Heart right ventricle (tissue), 16 donors: ENCODE results near the gene TMEM256. TPM values are rescaled to one million over a fixed set of nuclear protein-coding genes. Genes with fewer than 3 reads are reported as not detected.

Source experiments
- ATAC-seq, 8 donors: fragments of 200-7000 bp; cut with Tn5 transposase; one replicate each; pipeline ENCODE4 v1.9.1; 2020; ENCODE audit warnings: mild to moderate bottlenecking in 8 of 8, moderate library complexity in 8 of 8, moderate number of reproducible peaks in 1 of 8
- DNase-seq, 2 donors: peaks; one replicate each; pipeline ENCODE4 v3.0.0-alpha.2; 2020
- H3K27ac ChIP-seq, 10 donors: fragments of 200-600 bp; sonication (generic) in 2 of 10; one replicate each; pipeline versions ENCODE4 v1.5.0 to v1.8.0; 2020 to 2022; ENCODE audit warnings: mild to moderate bottlenecking in 3 of 10
- H3K27me3 ChIP-seq, 7 donors: fragments of 200-600 bp; one replicate each; pipeline ENCODE4 v1.8.0; 2021 to 2022; ENCODE audit warnings: mild to moderate bottlenecking in 2 of 7
- H3K36me3 ChIP-seq, 9 donors: fragments of 200-600 bp; sonication (generic) in 1 of 9; one replicate each; pipeline versions ENCODE4 v1.5.0 to v1.8.0; 2020 to 2022; ENCODE audit warnings: mild to moderate bottlenecking in 2 of 9
- H3K4me1 ChIP-seq, 9 donors: fragments of 200-600 bp; sonication (generic) in 1 of 9; one replicate each; pipeline versions ENCODE4 v1.5.0 to v1.8.0; 2020 to 2022; ENCODE audit warnings: mild to moderate bottlenecking in 4 of 9
- H3K4me3 ChIP-seq, 10 donors: fragments of 200-600 bp; sonication (generic) in 2 of 10; one replicate each; pipeline versions ENCODE4 v1.5.0 to v1.8.0; 2020 to 2022; ENCODE audit warnings: mild to moderate bottlenecking in 7 of 10, moderate library complexity in 2 of 10
- H3K9me3 ChIP-seq, 11 donors: fragments of 200-600 bp in 10 of 11; sonication (generic) in 2 of 11; one replicate each; pipeline versions ENCODE4 v1.5.0 to v1.8.0; 2013 to 2022; ENCODE audit warnings: mild to moderate bottlenecking in 2 of 11, control low read depth in 1 of 11, moderate library complexity in 1 of 11
- WGBS, 2 donors: extraction: QIAGEN DNeasy Blood & Tissue Kit; methylation state at CpG; one replicate each; pipeline ENCODE4 v1.1.7; 2013; ENCODE audit warnings: inconsistent platforms in 1 of 2; 5-methylcytosine and 5-hydroxymethylcytosine counted together
- intact Hi-C, 10 donors: fragments of 100-400 bp; cut with DNase I; formaldehyde crosslinking; loops; one replicate each; pipeline versions ENCODE4 v1.11.1 to v1.14.2; 2022
- polyA plus RNA-seq, 2 donors: library from polyadenylated mRNA; stranded (reverse); fragments of 200-250 nt; gene quantifications; one replicate each; pipeline ENCODE4 v1.2.3, GENCODE V29; 2013
- total RNA-seq, 10 donors: library from RNA; stranded (reverse); fragmentation: NEBNext Ultra II Directional in 3 of 10; extraction: Animal tissue kit (Norgen Biotek cat#: 25700) in 3 of 10; gene quantifications; one replicate each; pipeline versions ENCODE4 v1.2.1 to v1.2.4, GENCODE V29; 2021 to 2023
- TF ChIP-seq, protein P1 (sequence below), 9 donors: fragments of 200-600 bp; sonication (generic) in 2 of 9; IDR thresholded peaks; one replicate each; pipeline versions ENCODE4 v1.5.0 to v1.8.0; 2021 to 2022; ENCODE audit warnings: antibody characterized with exemption in 9 of 9, mild to moderate bottlenecking in 5 of 9, moderate library complexity in 1 of 9
- donor health status: Arrhythmogenic right ventricular cardiomyopathy.
- donor health status: ischemic (EF 13 %, LVEDD 7.1; RV severe dilation, severe dysfunction).
- donor health status: healthy with polysubstance abuse.
- donor health status: DM: no; HTN: yes; CAD: no.
- donor health status: DM: no; HTN: no; CAD: no.
- donor health status: ischemic (EF 25% LVEDD 6.9; RV normal size, moderate dysfunction).
- donor health status: ischemic (EF 25% LVEDD 5.7; RV mildly dilated, moderate dysfunction).
- donor health status: healthy.
- donor health status: DM: yes; HTN: yes; CAD: no.
- donor health status: Ischemic cardiomyopathy.
- donor health status: ischemic (EF 35%, LVEDD 5.7; RV mildly dilated, moderate dysfunction).
- donor health status: nonischemic (EF 11% LVEDD 7.7; RV severe dilation, severe dysfunction).
- donor health status: DM: yes; HTN: yes; CAD: no.
- donor health status: PGD.
- donor health status: ischemic (EF 29% LVEDD 5.4; RV normal size, mild dysfunction).
- donor health status: nonischemic (EF 23%, LVEDD 6.1; RV moderate dilation, normal function).

Gene TMEM256
- total and polyA plus RNA-seq, 12 donors, result 61.8 to 169 (median 75.5) TPM

- H3K27ac ChIP-seq, result peak overlapping the region in 2 of 10 donors; percentile 15 to 50
- H3K9me3 ChIP-seq, result no peaks in the 10 kb centered on the region
- no peak for DNase-seq
- 53 to 54% methylated on average over 23 of the region's 23 CpGs for WGBS, 2 donors
- H3K27me3 ChIP-seq, result peaks cover 0 to 51% (median 0%) of the 10 kb centered on the region in 7 donors
- H3K4me1 ChIP-seq, result peaks cover 6 to 33% (median 30%) of the 10 kb centered on the region in 9 donors
- H3K36me3 ChIP-seq, result peaks cover 0 to 28% (median 6%) of the 10 kb centered on the region in 9 donors
- ATAC-seq, result no peak
- TF ChIP-seq, protein P1, sequence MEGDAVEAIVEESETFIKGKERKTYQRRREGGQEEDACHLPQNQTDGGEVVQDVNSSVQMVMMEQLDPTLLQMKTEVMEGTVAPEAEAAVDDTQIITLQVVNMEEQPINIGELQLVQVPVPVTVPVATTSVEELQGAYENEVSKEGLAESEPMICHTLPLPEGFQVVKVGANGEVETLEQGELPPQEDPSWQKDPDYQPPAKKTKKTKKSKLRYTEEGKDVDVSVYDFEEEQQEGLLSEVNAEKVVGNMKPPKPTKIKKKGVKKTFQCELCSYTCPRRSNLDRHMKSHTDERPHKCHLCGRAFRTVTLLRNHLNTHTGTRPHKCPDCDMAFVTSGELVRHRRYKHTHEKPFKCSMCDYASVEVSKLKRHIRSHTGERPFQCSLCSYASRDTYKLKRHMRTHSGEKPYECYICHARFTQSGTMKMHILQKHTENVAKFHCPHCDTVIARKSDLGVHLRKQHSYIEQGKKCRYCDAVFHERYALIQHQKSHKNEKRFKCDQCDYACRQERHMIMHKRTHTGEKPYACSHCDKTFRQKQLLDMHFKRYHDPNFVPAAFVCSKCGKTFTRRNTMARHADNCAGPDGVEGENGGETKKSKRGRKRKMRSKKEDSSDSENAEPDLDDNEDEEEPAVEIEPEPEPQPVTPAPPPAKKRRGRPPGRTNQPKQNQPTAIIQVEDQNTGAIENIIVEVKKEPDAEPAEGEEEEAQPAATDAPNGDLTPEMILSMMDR (IDR thresholded peaks at IDR 0.05), result no peak
- H3K4me3 ChIP-seq, result peak overlapping the region in 9 of 10 donors; percentile 34 to 55 (median 51)
- intact Hi-C loops, result no loop called here
Measured at GRCh38 chr17:7384489-7385081, 19.3 kb downstream of the TMEM256 start.

- TF ChIP-seq, protein P1 (IDR thresholded peaks at IDR 0.05), result no peak
- DNase-seq (peak in 1 of 2 donors; percentile 55), ATAC-seq (peak; percentile 51 to 77 (median 62))
- Histone ChIP-seq H3K36me3 (peaks cover 0 to 22% (median 0%) of the 10 kb centered on the region in 9 donors), H3K4me1 (peaks cover 6 to 33% (median 30%) of the 10 kb centered on the region in 9 donors), H3K27me3 (peaks cover 0 to 58% (median 0%) of the 10 kb centered on the region in 7 donors), H3K9me3 (peaks cover 0 to 4% (median 0%) of the 10 kb centered on the region in 11 donors), H3K4me3 (peak overlapping the region in 9 of 10 donors; percentile 34 to 55 (median 51)), H3K27ac (peak overlapping the region in 2 of 10 donors; percentile 15 to 50)
- intact Hi-C loops, result no loop called here
- WGBS, 2 donors, result 9 to 16% methylated on average over 65 of the region's 65 CpGs
Measured at GRCh38 chr17:7383742-7384488, 20.0 kb downstream of the TMEM256 start.

GRCh38 chr17:7383371-7383741 is 20.5 kb downstream of the TMEM256 start:
- H3K27ac ChIP-seq, result no peak overlapping the region
- TF ChIP-seq, protein P1 (IDR thresholded peaks at IDR 0.05), result no peak
- WGBS, 2 donors, result 78 to 81% methylated on average over 11 of the region's 11 CpGs
- intact Hi-C loops, result no loop called here
- peaks cover 6 to 33% (median 30%) of the 10 kb centered on the region in 9 donors for H3K4me1 ChIP-seq
- peaks cover 0 to 16% (median 0%) of the 10 kb centered on the region in 9 donors for H3K36me3 ChIP-seq
- peaks cover 0 to 5% (median 0%) of the 10 kb centered on the region in 11 donors for H3K9me3 ChIP-seq
- H3K4me3 ChIP-seq, result peak overlapping the region in 8 of 10 donors; percentile 34 to 55 (median 52)
- DNase-seq (no peak), ATAC-seq (no peak)
- H3K27me3 ChIP-seq, result peaks cover 0 to 61% (median 0%) of the 10 kb centered on the region in 7 donors

DNA sequence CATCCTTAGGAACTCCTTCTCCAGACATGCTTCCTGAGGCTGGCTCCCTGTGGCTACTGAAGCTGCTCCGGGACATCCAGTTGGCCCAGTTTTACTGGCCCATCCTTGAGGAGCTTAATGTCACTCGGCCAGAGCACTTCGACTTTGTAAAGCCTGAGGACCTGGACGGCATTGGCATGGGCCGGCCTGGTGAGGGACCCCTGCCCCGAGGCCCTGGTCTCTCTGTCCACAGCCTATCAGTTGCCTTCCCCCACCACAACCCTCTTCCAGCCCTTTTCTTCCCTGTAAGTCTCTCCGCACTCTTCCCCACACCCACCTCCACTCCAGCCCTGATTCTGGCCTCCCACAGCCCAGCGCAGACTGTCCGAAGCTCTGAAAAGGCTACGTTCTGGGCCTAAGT is 21.0 kb downstream of the TMEM256 start:
- peaks cover 0 to 12% (median 0%) of the 10 kb centered on the region in 9 donors for H3K36me3 ChIP-seq
- intact Hi-C loops, result no loop called here
- H3K4me1 ChIP-seq, result peaks cover 6 to 33% (median 30%) of the 10 kb centered on the region in 9 donors
- no peak for DNase-seq
- H3K27ac ChIP-seq, result no peak overlapping the region
- peaks cover 0 to 61% (median 0%) of the 10 kb centered on the region in 7 donors for H3K27me3 ChIP-seq
- ATAC-seq, result no peak
- 88 to 91% methylated on average over 10 of the region's 10 CpGs for whole genome bisulfite sequencing, 2 donors
- peaks cover 0 to 5% (median 0%) of the 10 kb centered on the region in 11 donors for H3K9me3 ChIP-seq
- TF ChIP-seq, protein P1 (IDR thresholded peaks at IDR 0.05), result no peak
- no peak overlapping the region for H3K4me3 ChIP-seq
